Stimulated activated CD4-positive, alpha-beta T cell treated with anti-CD3 and anti-CD28 coated beads, Interleukin-15, amount 100 ng/mL, for 1 hour (primary cell): Measurements from ENCODE around the gene ENTPD8.
"Not testable (repeated sequence)": the region's sequence is repeated elsewhere in the genome, so short reads cannot be mapped to it uniquely, and the experiment has no call there.

Experiments used
- DNase-seq, 2 donors: peaks; one replicate each; pipeline ENCODE4 v3.0.0-alpha.2; 2020; ENCODE audit warnings: low read depth in 1 of 2, low spot score in 1 of 2

The ENTPD8 gene

DNA sequence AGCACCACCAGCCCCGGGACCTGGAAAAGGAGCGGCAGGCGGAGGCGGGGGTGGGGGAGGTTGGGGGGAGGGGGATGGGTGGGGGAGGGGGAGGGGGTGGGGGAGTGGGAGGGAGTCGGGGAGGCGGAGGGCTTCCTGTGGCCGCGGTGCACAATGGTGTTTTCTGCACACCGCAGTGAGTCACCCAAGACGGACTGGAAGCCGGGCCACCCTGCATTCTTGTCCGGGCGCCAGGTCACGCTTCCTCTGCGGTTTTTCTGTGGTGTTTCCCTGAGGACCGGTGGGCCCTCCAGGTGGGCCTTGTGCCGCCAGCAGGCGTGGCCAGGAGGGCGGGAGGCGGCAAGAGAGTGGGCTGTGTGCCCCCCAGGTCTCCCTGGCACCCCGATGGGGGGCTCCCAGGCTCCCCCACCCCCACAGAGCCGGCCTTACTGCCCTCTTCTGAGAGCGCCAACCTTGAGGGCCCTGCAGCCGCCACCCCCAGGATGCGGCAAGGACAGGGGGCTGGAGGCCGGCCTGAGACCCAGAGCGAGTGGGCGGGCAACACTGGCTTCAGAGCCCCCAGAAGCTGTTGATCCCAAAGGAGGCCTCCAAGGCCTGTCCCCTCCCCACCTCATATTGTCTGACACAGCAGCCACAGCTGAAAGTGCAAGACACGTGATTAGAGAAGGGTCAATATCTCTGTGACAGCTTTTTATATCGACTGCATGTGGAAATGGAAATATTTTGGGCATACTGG, 29.3 kb downstream of the ENTPD8 start:
- no peak for DNase-seq

GRCh38 chr9:137411260-137411644, 29.9 kb downstream of the ENTPD8 start:
- no peak for DNase-seq

DNA sequence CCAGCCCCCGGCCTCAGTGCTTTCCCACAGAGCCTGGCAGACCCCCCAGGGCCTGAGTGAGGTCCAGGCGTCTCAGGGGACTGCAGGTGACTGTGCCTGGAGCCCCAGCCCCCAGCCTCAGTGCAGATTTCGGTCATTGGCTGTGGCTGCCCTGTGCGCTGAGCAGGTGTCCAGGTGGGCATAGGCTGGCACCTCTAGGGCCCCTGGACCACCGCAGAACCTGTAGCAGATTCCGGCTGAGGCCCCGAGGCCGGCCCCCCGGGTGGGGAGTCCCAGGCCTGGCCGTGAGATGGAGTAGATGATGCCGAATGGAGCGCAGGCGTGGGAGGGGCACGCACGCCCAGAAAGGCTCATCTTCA, 30.3 kb downstream of the ENTPD8 start:
- no peak for DNase-seq

- DNase-seq = not testable (repeated sequence)
Observed at GRCh38 chr9:137410236-137410890, 30.8 kb downstream of the ENTPD8 start.

DNA sequence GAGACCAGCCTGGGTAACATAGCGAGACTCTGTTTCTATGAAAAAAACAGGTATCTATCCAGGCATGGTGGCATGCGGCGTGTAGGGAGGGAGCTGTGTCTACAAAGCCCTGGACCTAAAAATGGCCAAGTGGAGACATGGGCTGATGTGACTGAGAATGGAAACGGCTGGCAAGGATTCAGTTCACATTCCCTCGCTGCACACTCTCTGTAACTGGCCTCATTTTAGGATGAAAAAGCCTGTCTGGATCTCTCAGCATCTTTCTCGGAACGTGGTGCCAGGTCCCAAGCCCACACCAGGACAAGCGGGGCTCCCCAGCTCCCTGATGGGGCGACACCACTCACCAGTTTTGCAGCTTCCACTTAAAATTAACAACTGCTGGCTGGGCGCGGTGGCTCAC, 31.6 kb downstream of the ENTPD8 start:
- DNase-seq = no peak

DNA sequence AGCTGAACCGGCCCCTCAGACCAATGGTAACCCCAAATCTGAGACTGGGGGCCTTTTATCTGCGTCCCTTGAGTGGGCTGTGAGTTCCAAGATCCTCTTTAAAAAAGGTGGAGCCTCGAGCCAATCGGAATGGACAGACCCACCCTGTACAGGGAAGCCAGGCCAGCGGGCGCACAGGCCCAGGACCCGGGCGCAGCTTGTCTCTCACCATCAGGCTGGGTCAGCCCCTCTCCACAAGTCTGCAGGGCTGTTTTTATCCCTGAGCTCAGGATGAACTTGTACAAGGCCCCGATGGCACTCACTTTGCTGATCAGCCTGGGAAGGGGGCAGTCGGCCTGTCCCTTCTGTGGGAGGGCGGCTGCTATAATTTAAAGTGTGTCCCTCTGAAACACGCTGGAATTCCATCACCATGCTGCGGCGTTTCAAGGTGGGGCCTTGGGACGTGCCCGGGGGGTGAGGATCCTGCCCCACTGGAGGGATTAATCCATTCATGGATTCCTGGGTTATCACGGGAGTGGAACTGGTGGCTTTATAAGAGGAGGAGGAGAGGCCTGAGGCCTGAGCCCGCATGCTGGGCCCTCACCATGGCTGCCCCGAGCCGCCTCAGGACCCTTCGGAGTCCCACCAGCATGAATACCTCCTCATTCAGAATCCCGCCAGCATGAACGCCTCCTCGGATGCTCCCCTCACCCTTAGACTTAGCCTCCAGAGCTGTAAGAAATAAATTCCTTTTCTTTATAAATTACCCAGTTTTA, 32.3 kb downstream of the ENTPD8 start:
- DNase-seq = no peak

DNA sequence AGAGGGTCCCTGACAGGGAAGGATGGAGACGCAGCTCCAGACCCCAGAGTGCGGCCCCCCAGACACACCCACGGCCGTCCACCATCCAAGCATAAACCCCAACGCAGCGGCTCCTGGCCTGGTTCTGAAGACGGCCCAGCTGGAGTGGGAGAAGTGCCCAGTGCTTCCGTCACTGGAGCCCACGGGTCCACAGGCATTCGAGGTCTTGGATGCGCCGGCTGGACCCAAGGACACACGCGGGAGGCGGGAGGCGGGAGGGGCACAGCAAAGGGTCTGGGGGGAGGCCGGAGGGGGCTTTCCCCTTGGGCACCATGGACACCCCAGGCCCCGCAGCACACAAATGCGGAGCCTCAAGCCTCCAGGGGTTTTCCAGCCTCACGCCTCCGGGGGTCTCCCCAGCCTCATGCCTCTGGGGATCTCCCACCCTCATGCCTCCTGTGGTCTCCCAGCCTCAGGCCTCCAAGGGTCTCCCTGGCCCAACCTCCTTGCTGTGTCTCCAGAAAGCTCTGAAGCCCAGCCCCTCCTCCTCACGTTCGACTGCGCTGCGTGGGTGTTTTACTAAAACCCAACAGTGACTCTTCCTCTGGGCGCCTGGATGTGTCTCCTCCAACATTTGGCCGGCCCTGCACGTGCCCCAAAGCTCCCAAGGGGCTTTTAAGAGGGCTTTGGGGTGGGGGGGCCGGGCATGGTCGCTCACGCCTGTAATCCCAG, 33.4 kb downstream of the ENTPD8 start:
- no peak for DNase-seq

GRCh38 chr9:137406876-137407589, 34.1 kb downstream of the ENTPD8 start:
- peak; percentile 44 to 57 for DNase-seq

- DNase-seq = no peak
Observed at GRCh38 chr9:137406085-137406760, 34.9 kb downstream of the ENTPD8 start.

- no peak for DNase-seq
Observed at GRCh38 chr9:137405677-137406081, 35.5 kb downstream of the ENTPD8 start.

- no peak for DNase-seq
Observed at GRCh38 chr9:137404961-137405567, 36.1 kb downstream of the ENTPD8 start.

- DNase-seq = no peak
Observed at GRCh38 chr9:137403269-137403668, 37.9 kb downstream of the ENTPD8 start.

DNA sequence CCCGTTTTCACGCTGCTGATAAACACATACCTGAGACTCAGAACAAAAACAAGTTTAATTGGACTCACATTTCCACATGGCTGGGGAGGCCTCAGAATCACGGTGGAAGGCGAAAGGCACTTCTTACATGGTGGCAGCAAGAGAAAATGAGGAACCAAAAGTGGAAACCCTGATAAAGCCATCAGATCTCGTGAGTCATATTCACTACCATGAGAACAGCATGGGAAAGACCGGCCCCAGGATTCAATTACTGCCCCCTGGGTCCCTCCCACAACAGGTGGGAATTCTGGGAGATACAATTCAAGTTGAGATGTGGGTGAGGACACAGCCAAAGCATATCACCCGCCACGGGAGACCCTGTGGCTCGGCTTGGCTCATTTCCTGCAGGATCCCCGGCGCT, 38.4 kb downstream of the ENTPD8 start:
- no peak for DNase-seq

DNA sequence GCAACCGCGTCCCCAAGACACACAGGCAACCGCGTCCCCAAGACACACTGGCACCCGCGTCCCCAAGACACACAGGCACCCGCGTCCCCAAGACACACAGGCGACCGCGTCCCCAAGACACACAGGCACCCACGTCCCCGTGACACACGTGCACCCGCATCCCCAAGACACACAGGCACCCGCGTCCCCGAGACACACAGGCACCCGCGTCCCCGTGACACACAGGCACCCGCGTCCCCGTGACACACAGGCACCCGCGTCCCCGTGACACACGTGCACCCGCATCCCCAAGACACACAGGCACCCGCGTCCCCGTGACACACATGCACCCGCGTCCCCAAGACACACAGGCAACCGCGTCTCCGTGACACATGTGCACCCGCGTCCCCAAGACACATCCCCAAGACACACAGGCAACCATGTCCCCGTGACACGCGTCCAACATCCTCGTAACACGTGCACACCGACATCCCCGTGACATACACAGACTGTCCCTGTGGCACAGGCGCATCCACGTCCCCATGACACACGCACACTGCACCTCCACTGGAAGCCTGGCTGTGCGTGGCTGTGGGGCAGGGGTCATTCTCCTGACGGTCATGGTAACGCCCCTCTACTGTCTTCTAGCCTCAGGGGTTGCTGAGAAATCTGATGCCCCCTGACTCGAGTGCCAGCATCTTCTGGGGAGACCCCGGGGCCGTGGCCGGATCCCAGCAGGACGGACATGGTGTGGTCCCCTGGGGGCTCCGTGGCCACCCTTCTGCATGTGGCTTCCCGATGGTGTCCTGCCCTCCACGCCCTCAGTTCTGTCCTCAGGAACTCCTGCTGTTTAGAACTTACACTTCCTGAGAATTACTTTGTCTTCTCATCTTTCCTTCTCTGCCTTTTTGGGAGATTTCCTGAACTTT, 42.3 kb downstream of the ENTPD8 start:
- DNase-seq = no peak

GRCh38 chr9:137397675-137398423, 43.3 kb downstream of the ENTPD8 start:
- DNase-seq = no peak

- no peak for DNase-seq
Observed at GRCh38 chr9:137396634-137397367, 44.4 kb downstream of the ENTPD8 start.

DNA sequence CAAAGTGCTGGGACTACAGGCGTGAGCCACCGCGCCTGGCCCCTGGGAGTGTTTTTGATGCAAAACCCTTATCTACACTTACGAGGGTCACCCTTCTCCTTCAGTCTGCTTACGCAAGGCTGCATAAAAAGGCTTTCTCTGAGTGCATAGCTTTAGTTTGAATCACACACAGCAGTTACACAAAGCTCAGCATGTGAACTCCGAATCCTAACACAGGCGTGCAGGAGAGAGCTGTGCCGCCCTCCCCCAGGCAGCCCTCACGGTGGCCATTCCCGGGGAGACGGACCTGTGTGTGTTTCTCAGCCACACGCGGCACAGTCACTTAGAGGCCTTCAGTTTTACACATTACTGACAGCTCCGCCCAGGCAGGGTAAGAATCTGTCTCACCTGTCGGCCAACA, 44.9 kb downstream of the ENTPD8 start:
- DNase-seq = no peak

GRCh38 chr9:137395666-137396010, 45.5 kb downstream of the ENTPD8 start:
- DNase-seq = no peak
